ENCODE results near the gene KLHL29.

DNA sequence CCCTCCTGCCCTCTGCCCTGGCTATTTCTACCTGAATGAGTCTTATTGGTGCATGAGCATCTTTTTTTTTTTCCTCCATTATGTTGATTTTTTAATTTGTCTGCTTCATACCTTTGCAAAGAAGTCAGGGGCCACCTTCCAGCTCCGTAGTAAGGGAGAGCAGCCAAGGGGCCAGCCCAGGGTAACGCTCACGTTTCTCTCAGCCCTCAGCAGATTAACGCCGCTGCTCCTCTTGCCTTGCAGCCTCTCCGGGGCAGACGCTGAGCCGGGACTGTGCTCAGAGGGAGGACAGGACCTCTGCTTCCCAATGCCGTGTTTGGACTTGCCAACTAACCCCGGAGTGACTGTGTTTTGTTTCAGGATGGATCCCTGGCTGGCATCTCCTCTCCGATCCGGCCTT is 300.2 kb downstream of the KLHL29 start:
- TF ChIP-seq, protein P1, sequence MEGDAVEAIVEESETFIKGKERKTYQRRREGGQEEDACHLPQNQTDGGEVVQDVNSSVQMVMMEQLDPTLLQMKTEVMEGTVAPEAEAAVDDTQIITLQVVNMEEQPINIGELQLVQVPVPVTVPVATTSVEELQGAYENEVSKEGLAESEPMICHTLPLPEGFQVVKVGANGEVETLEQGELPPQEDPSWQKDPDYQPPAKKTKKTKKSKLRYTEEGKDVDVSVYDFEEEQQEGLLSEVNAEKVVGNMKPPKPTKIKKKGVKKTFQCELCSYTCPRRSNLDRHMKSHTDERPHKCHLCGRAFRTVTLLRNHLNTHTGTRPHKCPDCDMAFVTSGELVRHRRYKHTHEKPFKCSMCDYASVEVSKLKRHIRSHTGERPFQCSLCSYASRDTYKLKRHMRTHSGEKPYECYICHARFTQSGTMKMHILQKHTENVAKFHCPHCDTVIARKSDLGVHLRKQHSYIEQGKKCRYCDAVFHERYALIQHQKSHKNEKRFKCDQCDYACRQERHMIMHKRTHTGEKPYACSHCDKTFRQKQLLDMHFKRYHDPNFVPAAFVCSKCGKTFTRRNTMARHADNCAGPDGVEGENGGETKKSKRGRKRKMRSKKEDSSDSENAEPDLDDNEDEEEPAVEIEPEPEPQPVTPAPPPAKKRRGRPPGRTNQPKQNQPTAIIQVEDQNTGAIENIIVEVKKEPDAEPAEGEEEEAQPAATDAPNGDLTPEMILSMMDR (conservative IDR thresholded peaks at IDR 0.05; ENCODE audit: low read length) = no peak
- no peak for TF ChIP-seq EZH2phosphoT487 (IDR thresholded peaks at IDR 0.05; ENCODE audit: borderline replicate concordance)

All from Loucy (cell line).